CD4-positive, alpha-beta T cell (primary cell): ENCODE results near the gene PIK3R1. TPM values are rescaled to one million over a fixed set of nuclear protein-coding genes. Genes with fewer than 3 reads are reported as not detected.
A peak's percentile ranks its signal among the peaks of the same experiment; 100 is the strongest.

Experiments
- ATAC-seq: fragments of 200-7000 bp; cut with Tn5 transposase; one replicate; pipeline ENCODE4 v1.10.0; 2022; ENCODE audit warnings: mild to moderate bottlenecking; ENCODE audit not compliant: poor library complexity
- CTCF ChIA-PET: fragments of 350-600 bp; sonication (Branson Sonifier 250); formaldehyde crosslinking; loops from one replicate; lab custom pipeline; 2021; ENCODE audit warnings: antibody characterized with exemption, inconsistent platforms; lab: Charles Lee
- POLR2A ChIA-PET: fragments of 350-600 bp; sonication (Branson Sonifier 250); formaldehyde crosslinking; loops from one replicate; lab custom pipeline; 2021; ENCODE audit warnings: antibody characterized with exemption, inconsistent platforms; lab: Charles Lee
- DNase-seq, 14 experiments: peaks; one replicate each; pipeline ENCODE4 v3.0.0-alpha.2; 2013 to 2020; ENCODE audit warnings: mixed read lengths in 2 of 14
- H3K27ac ChIP-seq, 2 donors: one replicate each; pipeline versions ENCODE4 v1.5.1 to v1.7.0; 2013; ENCODE audit warnings: low read length in 2 of 2, low read depth in 1 of 2, mild to moderate bottlenecking in 1 of 2
- H3K27me3 ChIP-seq, 2 experiments: 1 replicate in 1 of 2; 2 replicates in 1 of 2; pipeline versions ENCODE4 v1.6.1 to v1.7.0; 2013; ENCODE audit warnings: low read length in 2 of 2, control low read depth in 1 of 2, mild to moderate bottlenecking in 1 of 2, moderate library complexity in 1 of 2; ENCODE audit not compliant: insufficient read depth in 2 of 2, control insufficient read depth in 1 of 2
- H3K36me3 ChIP-seq: one replicate; pipeline ENCODE4 v1.6.1; 2013; ENCODE audit warnings: low read length, control low read depth; ENCODE audit not compliant: insufficient read depth
- H3K4me1 ChIP-seq: one replicate; pipeline ENCODE4 v1.6.1; 2013; ENCODE audit warnings: low read length, control low read depth; ENCODE audit not compliant: insufficient read depth
- H3K4me3 ChIP-seq: one replicate; pipeline ENCODE4 v1.5.1; 2013; ENCODE audit warnings: mild to moderate bottlenecking, low read length, moderate library complexity
- H3K9me3 ChIP-seq, 2 experiments: 1 replicate in 1 of 2; 2 replicates in 1 of 2; pipeline versions ENCODE4 v1.6.1 to v1.7.0; 2013; ENCODE audit warnings: low read length in 2 of 2, mild to moderate bottlenecking in 2 of 2, control low read depth in 1 of 2, moderate library complexity in 1 of 2; ENCODE audit not compliant: control insufficient read depth in 1 of 2, insufficient read depth in 1 of 2
- H3K27ac Mint-ChIP-seq: one replicate; pipeline ENCODE4 v1.8.0; 2020; ENCODE audit warnings: mixed read lengths
- H3K27me3 Mint-ChIP-seq: one replicate; pipeline ENCODE4 v1.8.0; 2021; ENCODE audit warnings: mixed read lengths
- H3K36me3 Mint-ChIP-seq: one replicate; pipeline ENCODE4 v1.8.0; 2021; ENCODE audit warnings: low read depth, mixed read lengths
- H3K4me1 Mint-ChIP-seq: one replicate; pipeline ENCODE4 v1.8.0; 2021; ENCODE audit warnings: low read depth, mixed read lengths
- H3K4me3 Mint-ChIP-seq: one replicate; pipeline ENCODE4 v1.8.0; 2020; ENCODE audit warnings: mild to moderate bottlenecking, mixed read lengths
- H3K9me3 Mint-ChIP-seq: one replicate; pipeline ENCODE4 v1.8.0; 2020; ENCODE audit warnings: mixed read lengths
- intact Hi-C, 2 experiments: fragments of 100-400 bp; cut with DNase I in 1 of 2; cut with micrococcal nuclease in 1 of 2; formaldehyde crosslinking; loops; one replicate each; pipeline versions ENCODE4 v1.15.1 to v1.9.0; 2023 to 2025; cut with DNase I, micrococcal nuclease
- total RNA-seq, 174 experiments: library from RNA in 2 of 174; stranded (reverse) in 2 of 174; gene quantifications; one replicate each; pipeline ENCODE4 v1.2.3 and lab custom pipeline; 2021 to 2026
- TF ChIP-seq, protein P1 (sequence below): fragments of 200-600 bp; IDR thresholded peaks from one replicate; pipeline ENCODE4 v1.8.0; 2022; ENCODE audit warnings: antibody characterized with exemption, mild to moderate bottlenecking

PIK3R1 gene
- total RNA-seq, 2 experiments from 2014 or later, result 455 to 459 TPM

- no peaks in the 10 kb centered on the region for H3K9me3 ChIP-seq
- no peaks in the 10 kb centered on the region for H3K9me3 Mint-ChIP-seq
- H3K4me3 ChIP-seq, result no peak overlapping the region
- H3K4me3 Mint-ChIP-seq, result no peak overlapping the region
- H3K4me1 ChIP-seq, result peaks cover 3% of the 10 kb centered on the region
- TF ChIP-seq, protein P1, sequence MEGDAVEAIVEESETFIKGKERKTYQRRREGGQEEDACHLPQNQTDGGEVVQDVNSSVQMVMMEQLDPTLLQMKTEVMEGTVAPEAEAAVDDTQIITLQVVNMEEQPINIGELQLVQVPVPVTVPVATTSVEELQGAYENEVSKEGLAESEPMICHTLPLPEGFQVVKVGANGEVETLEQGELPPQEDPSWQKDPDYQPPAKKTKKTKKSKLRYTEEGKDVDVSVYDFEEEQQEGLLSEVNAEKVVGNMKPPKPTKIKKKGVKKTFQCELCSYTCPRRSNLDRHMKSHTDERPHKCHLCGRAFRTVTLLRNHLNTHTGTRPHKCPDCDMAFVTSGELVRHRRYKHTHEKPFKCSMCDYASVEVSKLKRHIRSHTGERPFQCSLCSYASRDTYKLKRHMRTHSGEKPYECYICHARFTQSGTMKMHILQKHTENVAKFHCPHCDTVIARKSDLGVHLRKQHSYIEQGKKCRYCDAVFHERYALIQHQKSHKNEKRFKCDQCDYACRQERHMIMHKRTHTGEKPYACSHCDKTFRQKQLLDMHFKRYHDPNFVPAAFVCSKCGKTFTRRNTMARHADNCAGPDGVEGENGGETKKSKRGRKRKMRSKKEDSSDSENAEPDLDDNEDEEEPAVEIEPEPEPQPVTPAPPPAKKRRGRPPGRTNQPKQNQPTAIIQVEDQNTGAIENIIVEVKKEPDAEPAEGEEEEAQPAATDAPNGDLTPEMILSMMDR, result no peak
- H3K36me3 ChIP-seq, result no peaks in the 10 kb centered on the region
- intact Hi-C loops, result no loop called here
- no peak overlapping the region for H3K27ac ChIP-seq
- DNase-seq (no peak), ATAC-seq (no peak)
- no peaks in the 10 kb centered on the region for H3K36me3 Mint-ChIP-seq
- ChIA-PET POLR2A (no interaction called here), CTCF (no interaction called here)
- H3K4me1 Mint-ChIP-seq, result no peaks in the 10 kb centered on the region
- peaks cover 5% of the 10 kb centered on the region for H3K27me3 Mint-ChIP-seq
- H3K27ac Mint-ChIP-seq, result no peak overlapping the region
- no peaks in the 10 kb centered on the region for H3K27me3 ChIP-seq
These were observed 115.0 kb downstream of the PIK3R1 start for GRCh38 chr5:68330574-68330973.

- POLR2A ChIA-PET, result no interaction called here
- no peak overlapping the region for H3K4me3 Mint-ChIP-seq
- peak in 3 of 14 experiments; percentile 14 to 67 (median 54) for DNase-seq
These were observed 115.9 kb downstream of the PIK3R1 start for GRCh38 chr5:68331192-68332079.

GRCh38 chr5:68332080-68332451 is 116.5 kb downstream of the PIK3R1 start:
- H3K36me3 Mint-ChIP-seq, result no peaks in the 10 kb centered on the region
- no peak overlapping the region for H3K4me3 Mint-ChIP-seq
- Histone ChIP-seq H3K4me1 (peaks cover 3% of the 10 kb centered on the region), H3K9me3 (no peaks in the 10 kb centered on the region), H3K36me3 (no peaks in the 10 kb centered on the region), H3K27ac (no peak overlapping the region), H3K27me3 (no peaks in the 10 kb centered on the region), H3K4me3 (no peak overlapping the region)
- peaks cover 5% of the 10 kb centered on the region for H3K27me3 Mint-ChIP-seq
- H3K27ac Mint-ChIP-seq, result no peak overlapping the region
- POLR2A ChIA-PET, result no interaction called here
- DNase-seq (peak in 1 of 14 experiments; percentile 13), ATAC-seq (no peak)
- H3K9me3 Mint-ChIP-seq, result no peaks in the 10 kb centered on the region
- CTCF ChIA-PET, result no interaction called here
- TF ChIP-seq, protein P1, result no peak
- no peaks in the 10 kb centered on the region for H3K4me1 Mint-ChIP-seq
- intact Hi-C loops, result no loop called here

More at GRCh38 chr5:68331192-68332079, 115.9 kb downstream of the PIK3R1 start:
- ATAC-seq, result no peak
- H3K27ac Mint-ChIP-seq, result no peak overlapping the region
- CTCF ChIA-PET, result no interaction called here
- no peaks in the 10 kb centered on the region for H3K36me3 ChIP-seq
- H3K9me3 Mint-ChIP-seq, result no peaks in the 10 kb centered on the region
- peaks cover 3% of the 10 kb centered on the region for H3K4me1 ChIP-seq
- TF ChIP-seq, protein P1, result no peak
- no peaks in the 10 kb centered on the region for H3K9me3 ChIP-seq
- H3K4me1 Mint-ChIP-seq, result no peaks in the 10 kb centered on the region
- H3K27me3 ChIP-seq, result no peaks in the 10 kb centered on the region
- no peak overlapping the region for H3K4me3 ChIP-seq
- intact Hi-C loops, result no loop called here
- H3K27ac ChIP-seq, result no peak overlapping the region
- H3K27me3 Mint-ChIP-seq, result peaks cover 5% of the 10 kb centered on the region
- H3K36me3 Mint-ChIP-seq, result no peaks in the 10 kb centered on the region
